HG03354 (cell line): ENCODE results near the gene LRP3.
"Not testable (repeated sequence)": the region's sequence is repeated elsewhere in the genome, so short reads cannot be mapped to it uniquely, and the experiment has no call there.

Experiments
- ATAC-seq: cut with Tn5 transposase; IDR thresholded peaks from one replicate; pipeline ENCODE4 v1.9.1; 2021; ENCODE audit warnings: mild to moderate bottlenecking; ENCODE audit not compliant: unreplicated experiment, poor library complexity, severe bottlenecking

Gene LRP3

GRCh38 chr19:33199441-33200265 lies 5.5 kb downstream of the LRP3 start:
- ATAC-seq: no peak

GRCh38 chr19:33201473-33201872 lies 7.3 kb downstream of the LRP3 start:
- ATAC-seq: no peak

GRCh38 chr19:33201886-33202545 lies 7.9 kb downstream of the LRP3 start:
- ATAC-seq: no peak

- ATAC-seq: no peak
Measured at GRCh38 chr19:33202546-33203507, 8.7 kb downstream of the LRP3 start.

GRCh38 chr19:33203529-33203928 lies 9.4 kb downstream of the LRP3 start:
- no peak for ATAC-seq

GRCh38 chr19:33204136-33204973 lies 10.2 kb downstream of the LRP3 start:
- ATAC-seq: no peak

- ATAC-seq: no peak
Measured at GRCh38 chr19:33205110-33205509, 11.0 kb downstream of the LRP3 start.

- ATAC-seq: no peak
Measured at GRCh38 chr19:33205531-33206260, 11.6 kb downstream of the LRP3 start.

- ATAC-seq: no peak
Measured at GRCh38 chr19:33206261-33207039, 12.3 kb downstream of the LRP3 start.

- no peak for ATAC-seq
Measured at GRCh38 chr19:33207040-33207620, 13.0 kb downstream of the LRP3 start.

GRCh38 chr19:33207903-33208302 lies 13.8 kb downstream of the LRP3 start:
- ATAC-seq: no peak

GRCh38 chr19:33208371-33208895 lies 14.3 kb downstream of the LRP3 start:
- ATAC-seq: no peak

GRCh38 chr19:33208904-33209849 lies 15.0 kb downstream of the LRP3 start:
- ATAC-seq: no peak

GRCh38 chr19:33209850-33210230 lies 15.7 kb downstream of the LRP3 start:
- ATAC-seq: not testable (repeated sequence)

GRCh38 chr19:33210266-33210940 lies 16.3 kb downstream of the LRP3 start:
- ATAC-seq: no peak
